ENCODE measurements around the gene HMCN1.

HMCN1 gene

DNA sequence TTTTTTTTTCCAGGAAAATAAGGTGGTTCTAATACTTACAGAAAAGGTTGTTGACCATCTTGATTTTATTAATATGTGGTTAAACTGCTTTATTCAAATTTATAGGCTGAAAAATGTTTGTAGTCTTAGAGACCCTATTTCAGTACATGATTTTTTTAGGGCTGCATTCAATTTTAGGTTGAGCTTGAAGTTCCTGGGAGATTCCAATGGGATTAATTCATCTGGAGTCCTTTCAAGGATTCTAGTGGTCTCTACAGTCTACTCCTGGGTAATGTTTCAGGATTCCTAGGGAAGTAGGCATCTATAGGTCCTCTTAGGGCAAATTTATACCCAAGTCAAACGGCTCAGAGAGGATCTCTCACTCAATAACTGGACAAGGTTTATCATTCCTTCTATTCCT lies 126.7 kb downstream of the HMCN1 start:
- H3K27ac ChIP-seq = no peak overlapping the region
- TF ChIP-seq, protein P1, sequence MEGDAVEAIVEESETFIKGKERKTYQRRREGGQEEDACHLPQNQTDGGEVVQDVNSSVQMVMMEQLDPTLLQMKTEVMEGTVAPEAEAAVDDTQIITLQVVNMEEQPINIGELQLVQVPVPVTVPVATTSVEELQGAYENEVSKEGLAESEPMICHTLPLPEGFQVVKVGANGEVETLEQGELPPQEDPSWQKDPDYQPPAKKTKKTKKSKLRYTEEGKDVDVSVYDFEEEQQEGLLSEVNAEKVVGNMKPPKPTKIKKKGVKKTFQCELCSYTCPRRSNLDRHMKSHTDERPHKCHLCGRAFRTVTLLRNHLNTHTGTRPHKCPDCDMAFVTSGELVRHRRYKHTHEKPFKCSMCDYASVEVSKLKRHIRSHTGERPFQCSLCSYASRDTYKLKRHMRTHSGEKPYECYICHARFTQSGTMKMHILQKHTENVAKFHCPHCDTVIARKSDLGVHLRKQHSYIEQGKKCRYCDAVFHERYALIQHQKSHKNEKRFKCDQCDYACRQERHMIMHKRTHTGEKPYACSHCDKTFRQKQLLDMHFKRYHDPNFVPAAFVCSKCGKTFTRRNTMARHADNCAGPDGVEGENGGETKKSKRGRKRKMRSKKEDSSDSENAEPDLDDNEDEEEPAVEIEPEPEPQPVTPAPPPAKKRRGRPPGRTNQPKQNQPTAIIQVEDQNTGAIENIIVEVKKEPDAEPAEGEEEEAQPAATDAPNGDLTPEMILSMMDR (conservative IDR thresholded peaks at IDR 0.05) = no peak
- TF ChIP-seq ZFX (IDR thresholded peaks at IDR 0.05) = no peak

DNA sequence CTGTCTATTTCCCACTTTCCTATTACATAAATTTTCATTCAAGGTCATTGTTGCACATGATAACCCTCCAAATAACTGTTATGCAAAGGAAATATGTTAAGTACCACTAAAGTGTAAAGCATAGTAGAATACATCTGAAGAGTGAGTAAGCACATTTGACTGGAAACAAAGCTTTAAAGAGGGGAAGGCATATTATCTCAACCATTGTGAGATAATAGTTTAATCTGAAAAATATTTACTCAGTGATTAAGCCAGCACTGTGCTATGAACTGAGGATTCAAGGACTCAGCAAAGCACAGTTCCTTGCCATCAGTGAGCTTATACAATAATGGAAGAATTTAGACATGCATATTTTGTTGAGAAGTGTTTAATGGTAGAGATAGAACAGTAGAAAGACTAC lies 127.4 kb downstream of the HMCN1 start:
- no peak overlapping the region for H3K27ac ChIP-seq
- TF ChIP-seq, protein P1 (conservative IDR thresholded peaks at IDR 0.05) = no peak
- TF ChIP-seq ZFX (IDR thresholded peaks at IDR 0.05) = no peak

DNA sequence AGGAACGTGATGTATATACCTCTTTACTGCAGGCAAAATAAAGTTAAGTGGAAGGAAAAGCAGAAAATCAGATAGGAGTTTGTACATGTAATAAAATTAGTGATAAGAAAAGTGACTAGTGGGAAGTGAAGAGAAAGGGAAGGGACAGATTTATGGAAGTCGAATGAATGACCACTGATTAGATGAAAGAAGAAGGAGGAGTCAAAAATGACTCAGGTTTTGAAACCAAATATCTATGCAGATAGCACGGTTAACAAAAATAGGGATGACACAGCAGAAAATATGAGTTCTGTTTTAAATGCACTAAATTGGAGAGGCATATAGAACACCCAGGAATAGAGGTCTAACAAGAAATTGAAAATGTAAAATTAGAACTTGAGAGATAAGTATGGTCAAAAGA lies 128.0 kb downstream of the HMCN1 start:
- no peak overlapping the region for H3K27ac ChIP-seq
- TF ChIP-seq ZFX (IDR thresholded peaks at IDR 0.05) = no peak
- TF ChIP-seq, protein P1 (conservative IDR thresholded peaks at IDR 0.05) = no peak

DNA sequence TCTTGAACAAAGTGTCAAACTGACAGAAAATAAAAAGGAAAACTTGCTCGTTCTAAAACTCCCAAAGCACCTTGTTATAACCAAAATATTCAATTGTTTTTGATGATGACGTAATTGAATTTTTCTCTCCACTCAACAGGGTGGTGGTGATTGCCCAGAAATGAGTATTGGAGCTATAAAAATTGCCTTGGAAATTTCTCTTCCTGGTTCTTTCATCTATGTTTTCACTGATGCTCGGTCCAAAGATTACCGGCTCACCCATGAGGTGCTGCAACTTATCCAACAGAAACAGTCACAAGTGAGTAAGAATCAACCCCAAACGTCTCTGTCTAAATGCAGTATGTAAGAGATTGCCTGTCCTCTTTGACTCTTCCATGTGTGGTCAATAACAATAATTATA lies 130.1 kb downstream of the HMCN1 start:
- TF ChIP-seq, protein P1 (conservative IDR thresholded peaks at IDR 0.05) = no peak
- no peak for TF ChIP-seq ZFX (IDR thresholded peaks at IDR 0.05)
- no peak overlapping the region for H3K27ac ChIP-seq

DNA sequence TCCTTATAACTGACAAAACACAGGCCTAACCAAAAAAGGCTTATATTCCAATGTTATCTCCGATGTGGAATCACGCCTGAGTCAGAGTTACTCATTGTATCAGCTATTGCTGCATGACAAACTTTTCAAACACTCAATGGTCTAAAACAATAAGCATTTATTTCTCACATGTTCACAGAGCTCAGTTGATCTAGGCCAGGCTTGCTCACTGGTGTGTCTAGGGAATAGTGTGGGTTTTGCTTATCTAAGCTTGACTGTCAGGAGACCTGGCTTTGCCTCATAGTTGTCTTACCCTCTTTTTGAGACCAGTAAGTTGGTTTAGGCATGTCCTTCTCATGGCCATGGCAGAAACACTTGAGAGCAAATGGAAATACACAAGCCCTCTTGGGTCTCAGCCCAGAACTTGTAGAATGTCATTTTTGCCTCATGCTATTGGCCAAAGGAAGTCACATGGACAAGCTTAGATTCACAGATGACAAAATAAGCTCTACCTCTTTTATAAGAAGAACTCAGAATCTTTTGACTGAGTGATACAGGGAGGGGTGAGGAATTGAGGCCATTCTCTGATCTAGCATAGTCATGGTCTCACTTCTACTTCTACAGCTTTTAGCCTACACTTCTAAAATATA lies 130.8 kb downstream of the HMCN1 start:
- no peak overlapping the region for H3K27ac ChIP-seq
- no peak for TF ChIP-seq ZFX (IDR thresholded peaks at IDR 0.05)
- TF ChIP-seq, protein P1 (conservative IDR thresholded peaks at IDR 0.05) = no peak

DNA sequence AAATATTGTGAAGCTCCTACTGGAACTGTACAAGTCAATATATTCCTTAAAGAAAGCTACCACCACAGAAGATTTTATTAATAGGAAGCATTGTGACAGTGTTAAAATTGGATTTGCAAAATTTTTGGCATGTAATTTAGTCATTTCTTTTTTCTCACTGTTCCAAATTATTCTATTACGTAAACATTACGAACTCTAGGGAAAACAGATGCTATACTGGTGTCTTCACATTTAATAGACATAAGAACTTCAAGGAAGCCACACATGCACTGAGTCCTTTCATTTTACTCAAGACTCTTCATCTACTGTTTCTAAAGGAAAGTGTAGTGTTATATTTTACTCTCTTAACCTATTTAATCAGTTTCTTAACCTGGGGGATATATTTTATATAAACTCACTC lies 135.4 kb downstream of the HMCN1 start:
- TF ChIP-seq, protein P1 (conservative IDR thresholded peaks at IDR 0.05) = no peak
- TF ChIP-seq ZFX (IDR thresholded peaks at IDR 0.05) = no peak
- H3K27ac ChIP-seq = no peak overlapping the region

DNA sequence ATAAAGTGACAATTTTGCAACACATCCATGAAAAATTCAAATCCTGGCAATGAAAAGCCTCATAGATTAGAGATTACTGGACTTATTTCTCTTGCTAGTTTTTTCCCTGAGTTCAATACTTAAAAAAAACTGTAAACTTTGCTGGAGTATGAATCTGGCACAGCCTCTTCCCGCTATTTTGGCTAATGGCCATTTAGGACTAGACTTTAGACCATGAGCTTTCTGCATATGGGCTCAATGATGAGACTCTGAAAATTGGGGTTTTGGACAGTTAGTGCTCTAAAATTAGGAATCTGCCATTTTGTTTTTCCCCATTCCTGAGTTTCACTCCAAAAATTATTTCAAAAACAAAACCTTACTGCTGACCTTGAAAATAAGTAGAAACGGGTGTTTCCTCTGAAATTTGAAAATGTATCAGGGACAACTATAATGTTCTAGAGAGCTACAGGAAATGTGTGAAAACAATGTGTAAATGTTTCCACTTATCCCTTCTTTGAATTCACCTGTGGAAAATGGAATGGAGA lies 137.5 kb downstream of the HMCN1 start:
- H3K27ac ChIP-seq = no peak overlapping the region
- TF ChIP-seq, protein P1 (conservative IDR thresholded peaks at IDR 0.05) = no peak
- TF ChIP-seq ZFX (IDR thresholded peaks at IDR 0.05) = no peak

All from C4-2B (cell line).